Lower leg skin (tissue), 4 donors: ENCODE measurements around the gene CABP2. TPM values are rescaled to one million over a fixed set of nuclear protein-coding genes. Genes with fewer than 3 reads are reported as not detected.
"Not testable (repeated sequence)": the region's sequence is repeated elsewhere in the genome, so short reads cannot be mapped to it uniquely, and the experiment has no call there.

ENCODE experiments used
- DNase-seq, 2 donors: peaks; one replicate each; pipeline ENCODE4 v3.0.0-alpha.2; 2019; ENCODE audit warnings: low spot score in 2 of 2
- H3K4me3 ChIP-seq: fragments of 200-600 bp; sonication (generic); 2 replicates; pipeline ENCODE4 v1.5.1; 2017; ENCODE audit warnings: mild to moderate bottlenecking, low read depth; ENCODE audit not compliant: poor library complexity, severe bottlenecking
- CTCF ChIP-seq, 3 donors: fragments of 450-650 bp; IDR thresholded peaks; one replicate each; pipeline ENCODE4 v1.5.1; 2016; ENCODE audit warnings: antibody characterized with exemption in 3 of 3, mild to moderate bottlenecking in 3 of 3, moderate library complexity in 2 of 3
- POLR2A ChIP-seq, 2 donors: fragments of 450-650 bp; IDR thresholded peaks; one replicate each; pipeline ENCODE4 v1.6.1; 2016 to 2017; ENCODE audit warnings: antibody characterized with exemption in 2 of 2, mild to moderate bottlenecking in 1 of 2, moderate library complexity in 1 of 2
- WGBS, 2 donors: methylation state at CpG; one replicate each; pipeline ENCODE4 v1.1.5; 2018; 5-methylcytosine and 5-hydroxymethylcytosine counted together
- intact Hi-C: fragments of 100-400 bp; cut with DNase I; formaldehyde crosslinking; loops from one replicate; pipeline ENCODE4 v1.15.0; 2023; ENCODE audit warnings: low total_unique reads
- total RNA-seq, 4 donors: library from RNA; depleted of rRNA; stranded (reverse); fragments of >200 nt; gene quantifications; one replicate each; pipeline ENCODE4 v1.1.0, GENCODE V29; 2016

Gene CABP2
- total RNA-seq, 4 donors from 2014 or later, result not detected

DNA sequence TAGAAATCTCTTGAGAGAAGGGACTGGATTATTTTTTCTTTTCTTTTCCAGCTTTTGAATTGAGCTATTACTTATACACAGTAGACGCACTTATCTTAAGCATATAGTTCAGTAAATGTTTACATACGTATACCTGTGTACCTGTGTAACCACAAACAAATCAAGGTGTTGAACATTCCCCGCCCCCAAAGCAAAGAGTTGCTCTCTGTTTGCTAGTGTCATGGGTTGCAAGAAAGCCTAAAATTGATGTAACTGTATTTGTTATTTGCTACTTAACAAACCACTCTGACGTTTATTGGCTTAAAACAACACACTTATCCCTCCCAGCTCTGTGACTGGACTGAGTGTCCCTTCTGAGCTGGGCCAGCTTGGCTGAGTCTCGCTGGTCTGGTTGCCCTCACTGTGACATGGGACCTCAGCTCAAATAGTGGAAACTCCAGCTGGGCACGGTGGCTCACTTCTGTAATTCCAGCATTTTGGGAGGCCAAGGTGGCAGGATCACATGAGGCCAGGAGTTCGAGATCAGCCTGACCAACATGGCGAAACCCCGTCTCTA, 25.4 kb upstream of the CABP2 start:
- intact Hi-C loops, result no loop called here

GRCh38 chr11:67548112-67548511, 24.9 kb upstream of the CABP2 start:
- WGBS, 2 donors, result 85 to 90% methylated on average over 4 of the region's 4 CpGs
- intact Hi-C loops, H3K4me3 ChIP-seq, DNase-seq: not testable (repeated sequence)

More for the DNA sequence above, 25.4 kb upstream of the CABP2 start:
- no peak overlapping the region for H3K4me3 ChIP-seq
- TF ChIP-seq POLR2A (IDR thresholded peaks at IDR 0.05), result no peak
- TF ChIP-seq CTCF (IDR thresholded peaks at IDR 0.05), result no peak
- no peak for DNase-seq
- 86 to 91% methylated on average over 9 of the region's 9 CpGs for WGBS, 2 donors

GRCh38 chr11:67545280-67545679, 22.0 kb upstream of the CABP2 start:
- 60 to 63% methylated on average over 7 to 8 of the region's 8 CpGs for WGBS, 2 donors
- no peak for TF ChIP-seq CTCF (IDR thresholded peaks at IDR 0.05)
- TF ChIP-seq POLR2A (IDR thresholded peaks at IDR 0.05), result no peak
- intact Hi-C loops, result no loop called here
- H3K4me3 ChIP-seq, result no peak overlapping the region
- no peak for DNase-seq

DNA sequence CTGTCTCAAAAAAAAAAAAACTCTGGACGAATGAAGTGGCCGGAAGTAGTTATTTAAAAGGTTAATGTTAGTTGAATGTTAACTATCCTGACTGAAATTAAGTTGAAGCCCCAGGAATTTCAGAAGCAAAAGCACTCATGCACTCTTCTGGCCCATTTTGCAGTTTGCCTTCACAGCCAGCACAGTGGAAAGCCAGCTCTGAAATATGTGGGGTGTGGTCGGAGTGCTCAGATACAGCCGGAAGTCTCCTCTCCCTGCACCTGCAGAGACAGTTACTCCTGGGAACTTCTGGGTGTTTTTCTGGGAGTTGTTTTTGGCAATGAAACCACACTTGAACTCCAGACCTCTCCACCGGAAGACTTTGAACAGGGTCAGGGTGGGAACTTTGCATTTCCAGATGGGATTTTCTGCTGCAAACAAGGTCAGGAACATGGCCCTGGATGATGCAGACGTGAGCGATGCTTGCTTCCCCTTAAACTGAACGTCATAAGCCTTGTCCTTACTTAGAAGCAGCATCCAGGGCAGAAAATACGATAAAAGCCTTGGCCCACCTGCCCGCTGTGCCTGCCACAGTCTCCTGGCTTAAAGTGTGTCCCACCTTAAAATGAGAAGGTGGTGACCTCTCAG, 21.5 kb upstream of the CABP2 start:
- no peak for DNase-seq
- intact Hi-C loops, result no loop called here
- no peak overlapping the region for H3K4me3 ChIP-seq
- TF ChIP-seq POLR2A (IDR thresholded peaks at IDR 0.05) (no peak), CTCF (IDR thresholded peaks at IDR 0.05) (no peak)
- WGBS, 2 donors, result 54 to 57% methylated on average over 10 of the region's 10 CpGs

GRCh38 chr11:67543585-67543984, 20.3 kb upstream of the CABP2 start:
- 67 to 71% methylated on average over 2 of the region's 2 CpGs for WGBS, 2 donors
- intact Hi-C loops, result no loop called here
- TF ChIP-seq POLR2A (IDR thresholded peaks at IDR 0.05) (no peak), CTCF (IDR thresholded peaks at IDR 0.05) (no peak)
- no peak for DNase-seq
- no peak overlapping the region for H3K4me3 ChIP-seq

GRCh38 chr11:67542971-67543370, 19.7 kb upstream of the CABP2 start:
- 73 to 75% methylated on average over 6 of the region's 7 CpGs for WGBS, 2 donors
- intact Hi-C loops, result no loop called here

More at GRCh38 chr11:67542971-67543370, 19.7 kb upstream of the CABP2 start:
- DNase-seq, result no peak
- TF ChIP-seq POLR2A (IDR thresholded peaks at IDR 0.05) (no peak), CTCF (IDR thresholded peaks at IDR 0.05) (no peak)
- no peak overlapping the region for H3K4me3 ChIP-seq
